ENCODE results near the gene CERT1.
"Not testable (repeated sequence)": the region's sequence is repeated elsewhere in the genome, so short reads cannot be mapped to it uniquely, and the experiment has no call there.

Gene CERT1

DNA sequence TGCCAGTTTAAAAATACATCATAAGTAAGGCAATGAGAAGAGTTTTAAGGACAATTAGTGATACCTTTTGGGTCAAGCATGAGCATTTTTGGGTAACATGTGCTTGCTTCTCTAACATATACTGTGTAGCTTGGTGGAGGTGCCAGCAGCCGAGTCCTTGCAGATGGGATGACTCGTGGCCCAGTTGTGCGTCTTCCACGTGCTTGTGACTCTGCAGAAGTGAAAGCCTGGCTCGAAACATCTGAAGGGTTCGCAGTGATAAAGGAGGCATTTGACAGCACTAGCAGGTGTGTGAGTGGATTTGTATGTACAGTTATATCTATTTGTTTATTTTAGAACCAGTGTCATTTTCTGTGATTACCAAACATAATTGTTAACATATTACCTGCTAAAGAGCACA lies 156.2 kb downstream of the CERT1 start:
- DNase-seq (ENCODE audit: low read depth in 2 of 2): no peak

GRCh38 chr5:75351139-75351926 lies 160.1 kb downstream of the CERT1 start:
- no peak for DNase-seq (ENCODE audit: low read depth in 2 of 2)

DNA sequence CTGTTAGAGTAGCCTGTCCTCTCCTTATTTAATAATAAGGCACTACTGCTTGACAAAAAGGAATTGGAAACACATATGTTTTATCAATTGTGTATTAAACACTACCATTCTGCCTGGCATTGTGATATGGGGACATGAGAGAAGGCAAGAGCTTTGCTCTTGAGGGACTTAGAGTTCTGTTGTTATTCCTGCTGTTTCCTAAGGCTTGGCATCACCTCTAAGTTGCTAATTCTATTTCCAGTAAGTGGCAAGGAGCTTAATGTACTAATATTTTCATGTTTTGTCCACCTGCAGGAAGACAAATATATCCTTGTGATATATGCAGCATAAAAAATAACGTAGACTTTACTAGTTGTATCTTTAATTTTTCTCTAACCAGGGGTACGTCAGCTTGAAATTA lies 161.8 kb downstream of the CERT1 start:
- no peak for DNase-seq (ENCODE audit: low read depth in 2 of 2)

DNA sequence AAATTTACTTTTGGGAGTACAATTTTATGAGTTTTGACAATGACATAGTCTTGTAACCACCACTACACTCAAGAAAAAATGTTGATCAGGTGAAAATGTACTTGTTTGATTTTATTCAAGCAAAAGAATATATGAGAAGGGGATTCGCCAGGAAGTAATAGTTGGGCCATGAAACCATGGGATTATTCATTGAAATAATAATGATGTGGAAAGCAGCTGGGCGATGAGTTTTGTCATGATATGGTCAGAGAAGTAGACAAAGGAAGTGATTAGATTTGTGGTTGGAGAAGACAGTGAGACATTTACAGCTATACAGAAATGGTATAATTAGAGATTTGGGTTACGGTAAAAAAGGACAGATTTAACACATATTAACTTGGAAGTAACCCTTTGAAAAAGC lies 163.2 kb downstream of the CERT1 start:
- no peak for DNase-seq (ENCODE audit: low read depth in 2 of 2)

GRCh38 chr5:75342836-75343235 lies 168.6 kb downstream of the CERT1 start:
- DNase-seq (ENCODE audit: low read depth in 2 of 2): no peak

DNA sequence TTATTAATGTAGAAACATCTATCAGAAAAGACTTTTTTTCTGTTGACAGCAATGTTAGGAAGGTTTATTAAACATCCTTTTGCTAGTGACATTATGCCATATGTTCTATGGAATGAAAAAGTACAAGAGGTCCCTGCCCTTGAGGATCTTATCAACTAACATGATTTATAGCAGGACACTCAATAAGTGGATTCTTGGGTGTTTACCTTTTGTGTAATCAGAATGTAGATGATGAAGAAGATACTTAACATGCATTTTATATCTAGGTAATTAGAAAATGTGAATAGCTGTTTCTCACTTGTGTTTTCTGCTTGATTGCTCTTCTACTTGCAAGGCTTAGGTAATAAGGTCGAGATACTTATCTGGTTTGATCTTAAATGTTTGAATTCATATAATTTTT lies 169.5 kb downstream of the CERT1 start:
- no peak for DNase-seq (ENCODE audit: low read depth in 2 of 2)

GRCh38 chr5:75340714-75341478 lies 170.5 kb downstream of the CERT1 start:
- DNase-seq (ENCODE audit: low read depth in 2 of 2): no peak

DNA sequence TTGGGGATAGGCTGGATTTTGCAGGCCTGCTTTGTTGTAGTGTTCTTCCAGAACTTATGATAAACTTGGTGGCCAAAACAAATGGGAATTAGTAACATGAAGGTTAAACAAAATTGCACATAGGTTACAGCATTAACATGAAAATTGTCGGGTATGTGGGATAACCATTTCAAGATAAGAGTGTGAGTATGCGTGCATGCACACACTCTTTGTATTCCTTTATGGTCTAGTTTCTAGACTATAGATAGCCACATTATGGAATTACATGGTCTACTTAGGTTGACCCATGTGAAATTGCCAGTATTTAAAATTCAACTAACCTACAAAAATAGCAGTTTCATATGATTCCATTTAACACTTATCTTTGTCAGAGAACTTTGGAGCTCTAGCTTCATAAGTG lies 173.0 kb downstream of the CERT1 start:
- DNase-seq (ENCODE audit: low read depth in 2 of 2): no peak

DNA sequence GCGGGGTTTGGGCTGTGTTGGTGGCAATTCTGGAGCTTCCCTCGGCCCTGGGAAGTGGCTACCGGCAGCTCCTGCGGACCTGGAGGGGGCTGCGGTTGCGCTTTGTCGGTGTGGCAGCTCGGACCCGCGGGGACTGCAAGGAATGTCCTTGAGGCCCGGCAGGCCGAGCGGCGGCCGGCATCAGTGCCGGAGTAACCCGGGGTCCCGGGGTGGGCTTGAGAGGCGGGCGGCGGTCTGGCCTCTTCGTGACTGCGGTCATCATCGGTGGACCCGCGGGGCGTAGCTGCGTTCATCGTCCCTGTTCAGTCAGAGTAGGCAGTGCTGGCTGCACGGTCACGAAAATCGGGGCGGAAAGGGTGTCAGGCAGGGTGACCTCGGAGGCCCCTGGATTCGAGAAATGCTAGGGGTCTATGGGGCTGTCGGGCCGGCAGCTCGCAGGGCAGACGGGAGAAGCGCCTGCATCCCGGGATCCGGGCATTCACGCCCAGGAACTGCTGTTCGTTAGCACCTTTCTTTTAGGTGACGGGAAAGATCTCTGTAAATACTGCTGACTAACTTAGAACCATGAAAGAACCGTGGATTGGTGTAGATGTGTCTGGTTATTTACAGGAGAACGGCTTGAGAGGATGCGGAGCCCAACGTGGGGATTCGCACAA lies 173.9 kb downstream of the CERT1 start:
- no peak for DNase-seq (ENCODE audit: low read depth in 2 of 2)

DNA sequence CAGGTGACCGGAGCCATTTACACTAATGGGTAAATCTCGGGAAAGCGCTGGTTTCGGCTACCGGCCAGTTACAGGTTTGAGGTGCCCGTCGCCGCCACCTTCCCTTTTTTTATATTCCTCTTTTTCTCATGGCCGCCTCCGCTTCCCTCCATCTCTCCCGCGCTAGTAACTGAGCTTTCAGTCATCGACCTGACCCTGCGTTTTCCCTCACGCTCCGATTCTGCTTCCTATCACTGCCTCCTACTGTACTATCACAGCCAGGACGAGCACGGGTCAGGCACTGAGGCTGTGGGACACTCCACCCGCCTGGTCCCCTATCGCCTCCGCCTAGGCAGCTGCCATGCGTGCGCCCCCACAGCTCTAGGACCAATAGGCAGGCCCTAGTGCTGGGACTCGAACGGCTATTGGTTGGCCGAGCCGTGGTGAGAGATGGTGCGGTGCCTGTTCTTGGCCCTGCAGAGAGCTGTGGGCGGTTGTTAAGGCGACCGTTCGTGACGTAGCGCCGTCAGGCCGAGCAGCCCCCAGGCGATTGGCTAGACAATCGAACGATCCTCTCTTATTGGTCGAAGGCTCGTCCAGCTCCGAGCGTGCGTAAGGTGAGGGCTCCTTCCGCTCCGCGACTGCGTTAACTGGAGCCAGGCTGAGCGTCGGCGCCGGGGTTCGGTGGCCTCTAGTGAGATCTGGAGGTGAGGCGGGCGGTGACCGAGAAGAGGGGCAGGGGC lies 174.7 kb downstream of the CERT1 start, which contains the start of gene HMGCR:
Gene HMGCR (plus strand): TSS at position 606 of the 722 bp plus-strand sequence. CDS start 5,386 bp downstream, outside the sequence.
- peak; percentile 93 to 95 for DNase-seq (ENCODE audit: low read depth in 2 of 2)

DNA sequence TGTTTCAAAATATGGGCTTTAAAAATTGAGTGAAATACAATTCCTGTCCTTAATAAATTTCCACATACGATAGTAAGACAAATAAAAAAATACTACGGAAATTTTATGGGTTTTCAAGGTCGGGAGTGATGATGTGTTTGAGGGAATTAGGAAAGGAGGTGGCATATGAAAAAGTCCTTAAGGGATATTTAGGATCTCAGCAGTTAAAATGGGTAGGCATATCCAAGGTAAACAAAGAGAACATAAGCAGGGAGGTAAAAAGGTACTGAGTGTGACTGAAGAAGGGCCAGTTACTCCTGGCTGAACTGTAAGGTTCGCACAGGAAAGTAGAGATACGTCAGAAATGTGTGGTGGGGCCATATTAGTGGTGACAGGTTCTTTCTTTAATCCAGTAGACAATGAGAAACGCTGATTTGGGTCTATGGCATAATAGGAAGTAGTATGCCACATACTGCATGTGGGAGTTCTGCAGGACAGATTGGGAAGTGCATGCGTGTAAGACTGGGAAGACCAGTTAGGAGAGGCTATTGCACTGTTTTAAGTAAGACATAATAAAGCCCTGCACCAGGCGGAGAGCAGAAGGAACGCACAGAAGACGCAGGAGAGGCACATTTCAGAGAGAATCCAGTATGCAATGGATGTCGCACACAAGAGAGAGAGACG lies 175.3 kb downstream of the CERT1 start:
- no peak for DNase-seq (ENCODE audit: low read depth in 2 of 2)

DNA sequence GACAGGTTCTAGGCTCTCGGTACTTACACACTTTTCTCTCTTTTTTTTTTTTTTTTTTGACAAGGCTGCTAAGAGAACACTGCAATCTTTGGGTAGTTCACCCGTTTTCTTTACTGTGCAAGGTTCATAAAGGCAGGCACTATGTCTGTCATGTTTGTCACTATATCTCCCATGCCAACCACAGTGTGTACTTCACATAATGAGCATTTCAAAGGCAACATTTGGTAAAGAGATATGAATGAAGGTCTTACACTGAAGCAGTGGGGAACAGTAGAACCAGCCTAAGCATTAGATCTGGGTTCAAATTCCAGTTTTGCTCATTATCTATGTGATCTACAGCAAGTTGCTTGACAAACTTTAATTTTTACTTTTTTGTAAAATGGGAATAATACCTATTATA lies 175.9 kb downstream of the CERT1 start:
- no peak for DNase-seq (ENCODE audit: low read depth in 2 of 2)

GRCh38 chr5:75334413-75334812 lies 177.0 kb downstream of the CERT1 start:
- DNase-seq (ENCODE audit: low read depth in 2 of 2): not testable (repeated sequence)

DNA sequence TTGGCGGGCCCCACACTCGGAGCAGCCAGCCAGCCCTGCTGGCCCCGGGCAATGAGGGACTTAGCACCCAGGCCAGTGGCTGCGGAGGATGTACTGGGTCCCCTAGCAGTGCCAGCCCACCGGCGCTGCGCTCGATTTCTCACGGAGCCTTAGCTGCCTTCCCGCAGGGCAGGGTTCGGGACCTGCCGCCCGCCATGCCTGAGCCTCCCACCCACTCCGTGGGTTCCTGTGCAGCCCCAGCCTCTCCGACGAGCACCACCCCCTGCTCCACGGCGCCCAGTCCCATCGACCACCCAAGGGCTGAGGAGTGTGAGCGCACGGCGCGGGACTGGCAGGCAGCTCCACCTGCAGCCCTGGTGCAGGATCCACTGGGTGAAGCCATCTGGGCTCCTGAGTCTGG lies 177.7 kb downstream of the CERT1 start:
- not testable (repeated sequence) for DNase-seq (ENCODE audit: low read depth in 2 of 2)

DNA sequence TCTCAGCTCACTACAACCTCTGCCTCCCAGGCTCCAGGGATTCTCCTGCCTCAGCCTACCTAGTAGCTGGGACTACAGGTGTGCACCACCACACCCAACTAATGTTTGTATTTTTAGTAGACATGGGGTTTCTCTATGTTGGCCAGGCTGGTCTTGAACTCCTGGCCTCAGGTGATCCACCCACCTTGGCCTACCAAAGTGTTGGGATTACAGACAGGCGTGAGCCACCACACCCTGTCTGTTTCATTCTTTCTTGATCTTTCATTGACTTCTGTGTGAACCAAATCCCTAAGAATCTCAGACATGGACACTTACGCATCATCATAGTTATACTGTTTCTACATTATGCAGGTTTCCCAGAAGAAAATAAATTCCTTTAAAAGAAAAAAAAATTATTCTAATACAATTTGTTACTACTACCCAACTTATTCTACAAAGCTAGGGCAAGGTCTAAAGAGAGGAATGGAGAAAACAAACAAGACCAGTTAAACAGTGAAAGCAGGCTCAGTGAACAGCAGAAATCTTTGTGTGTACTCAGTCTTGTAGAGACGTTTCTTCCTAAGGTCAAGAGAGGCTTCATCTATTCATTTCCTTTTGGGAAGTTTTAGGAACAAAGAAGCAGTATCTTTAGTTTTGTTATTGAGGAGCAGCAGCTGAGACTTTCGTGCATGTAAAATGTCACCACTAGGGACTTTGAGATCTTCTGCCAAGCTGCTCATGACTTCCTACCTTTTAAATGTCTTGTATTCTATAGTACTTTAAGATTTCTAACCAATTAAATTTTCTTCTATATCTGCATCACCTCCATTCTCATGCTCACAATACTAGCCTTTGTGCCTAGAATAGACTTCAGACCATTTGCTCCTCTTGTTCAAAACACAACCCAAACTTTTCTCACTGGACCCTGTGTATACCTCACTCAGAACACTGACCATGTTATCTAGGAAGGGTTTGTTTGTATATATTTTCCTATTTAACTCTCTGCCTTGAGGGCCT lies 180.0 kb downstream of the CERT1 start:
- DNase-seq (ENCODE audit: low read depth in 2 of 2): no peak

DNA sequence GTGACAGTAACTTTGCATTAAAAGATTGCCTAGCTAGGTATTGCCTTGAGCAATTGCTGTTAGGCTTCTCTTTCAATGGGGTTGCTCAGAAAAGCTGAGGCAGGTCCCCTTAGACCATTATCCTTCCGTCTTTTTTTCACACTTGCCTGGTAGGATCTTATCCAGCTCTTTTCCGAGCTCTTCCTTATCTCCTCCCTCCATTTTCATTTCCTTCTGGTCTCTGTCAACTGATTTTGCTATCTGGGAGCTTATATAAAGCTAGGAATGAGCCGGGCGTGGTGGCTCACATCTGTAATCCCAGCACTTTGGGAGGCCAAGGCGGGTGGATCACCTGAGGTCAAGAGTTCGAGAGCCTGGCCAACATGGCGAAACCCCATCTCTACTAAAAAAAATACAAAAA lies 181.0 kb downstream of the CERT1 start:
- no peak for DNase-seq (ENCODE audit: low read depth in 2 of 2)

Measured in stimulated activated CD8-positive, alpha-beta memory T cell treated with anti-CD3 and anti-CD28 coated beads, Interleukin-7, amount 100 ng/mL, for 1 hour (primary cell).